NCI-H2196 (cell line): ENCODE measurements around the gene GOLPH3.
"Not testable (repeated sequence)": the region's sequence is repeated elsewhere in the genome, so short reads cannot be mapped to it uniquely, and the experiment has no call there.

Experiments
- DNase-seq: peaks from one replicate; lab custom pipeline; 2025; ENCODE audit not compliant: unreplicated experiment; lab: John Stamatoyannopoulos, UW

Gene GOLPH3

DNA sequence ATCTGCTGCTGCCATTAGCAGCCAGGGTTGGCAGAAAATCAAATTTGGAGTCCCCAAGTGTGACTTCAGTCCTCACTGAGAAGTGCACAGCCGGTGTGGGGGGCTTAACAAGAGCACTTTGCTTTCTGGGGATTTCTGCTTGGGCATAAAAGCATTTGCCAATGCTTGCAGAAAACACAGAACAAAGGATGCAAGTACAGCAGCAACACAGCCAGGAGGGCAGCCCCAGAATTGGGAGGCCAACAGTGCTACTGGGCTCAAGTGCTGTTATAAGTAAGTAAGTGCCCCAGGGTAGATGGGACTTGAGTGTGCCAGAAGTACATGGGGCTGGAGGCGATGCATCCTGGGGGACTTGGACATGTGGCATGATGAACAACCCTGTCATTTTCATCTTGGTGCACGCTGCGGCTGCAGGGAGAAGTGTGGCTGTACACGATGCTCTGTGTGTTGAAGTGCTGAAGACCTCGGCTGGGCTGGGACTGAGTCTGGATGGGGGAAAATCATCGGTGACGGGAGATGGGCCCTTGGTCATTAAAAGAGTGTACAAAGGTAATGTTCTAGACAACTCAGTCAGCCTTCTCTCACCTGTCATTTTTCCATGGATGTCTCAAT, 73.3 kb downstream of the GOLPH3 start:
- no peak for DNase-seq

DNA sequence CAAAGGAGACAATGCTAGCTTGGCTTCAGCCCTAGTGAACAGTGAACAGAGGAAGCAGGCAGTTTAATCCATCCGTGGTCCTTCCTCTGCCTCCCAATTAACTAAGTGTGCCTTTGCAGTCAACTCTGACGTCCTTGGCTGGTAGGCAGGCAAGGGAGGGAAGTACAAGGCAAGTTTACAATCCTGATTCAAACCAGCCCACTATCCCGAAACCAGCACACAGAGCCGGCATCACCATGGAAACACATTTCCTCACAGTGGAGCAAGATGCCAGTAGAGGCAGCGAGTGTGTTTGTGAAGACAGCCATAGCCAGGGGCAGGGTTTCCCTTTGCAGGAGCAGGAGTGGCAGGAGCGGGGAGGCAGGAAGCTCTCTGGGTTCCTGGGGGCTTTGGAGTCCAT, 73.9 kb downstream of the GOLPH3 start:
- no peak for DNase-seq

DNA sequence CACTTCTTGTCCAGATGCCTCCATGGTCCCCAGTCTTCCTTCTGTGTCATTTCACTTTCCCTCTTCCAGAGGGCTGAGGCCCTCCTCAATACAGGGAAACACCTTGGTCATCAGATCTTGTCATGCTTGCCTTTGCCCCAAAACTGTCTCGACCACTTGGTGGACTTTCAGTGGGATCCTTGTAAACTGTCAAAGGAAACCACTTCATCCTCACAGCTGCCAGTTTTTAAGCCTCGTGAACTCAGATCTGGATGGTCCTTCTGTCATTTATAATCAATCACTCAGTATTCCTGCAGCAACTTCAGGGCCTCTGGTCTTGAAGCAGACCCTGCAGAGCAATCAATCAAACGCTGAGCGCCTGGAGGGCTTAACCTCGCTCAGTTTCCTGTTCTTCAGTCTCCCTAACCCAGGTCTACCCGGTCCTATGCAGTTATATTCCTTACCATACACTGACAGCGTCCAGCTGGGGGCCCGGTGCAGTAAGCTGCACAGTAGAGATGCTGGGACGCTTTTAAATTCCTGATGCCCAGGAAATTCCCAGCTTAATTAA, 74.6 kb downstream of the GOLPH3 start:
- DNase-seq, result no peak

GRCh38 chr5:32098890-32099310, 75.2 kb downstream of the GOLPH3 start:
- no peak for DNase-seq

DNA sequence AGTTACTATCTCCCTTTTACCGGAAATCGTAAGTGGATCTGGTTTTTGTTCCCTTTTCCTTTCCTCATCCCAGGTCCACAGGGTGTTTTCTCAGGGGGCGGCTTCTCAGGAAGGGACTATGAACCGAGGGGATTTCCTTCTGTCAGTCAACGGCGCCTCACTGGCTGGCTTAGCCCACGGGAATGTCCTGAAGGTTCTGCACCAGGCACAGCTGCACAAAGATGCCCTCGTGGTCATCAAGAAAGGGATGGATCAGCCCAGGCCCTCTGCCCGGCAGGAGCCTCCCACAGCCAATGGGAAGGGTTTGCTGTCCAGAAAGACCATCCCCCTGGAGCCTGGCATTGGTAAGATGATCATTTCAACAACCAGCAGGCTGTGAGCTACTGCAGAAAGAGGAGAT, 75.8 kb downstream of the GOLPH3 start:
- DNase-seq, result no peak

GRCh38 chr5:32096891-32097595, 77.1 kb downstream of the GOLPH3 start:
- DNase-seq, result no peak

GRCh38 chr5:32095261-32095671, 78.9 kb downstream of the GOLPH3 start:
- DNase-seq, result no peak

DNA sequence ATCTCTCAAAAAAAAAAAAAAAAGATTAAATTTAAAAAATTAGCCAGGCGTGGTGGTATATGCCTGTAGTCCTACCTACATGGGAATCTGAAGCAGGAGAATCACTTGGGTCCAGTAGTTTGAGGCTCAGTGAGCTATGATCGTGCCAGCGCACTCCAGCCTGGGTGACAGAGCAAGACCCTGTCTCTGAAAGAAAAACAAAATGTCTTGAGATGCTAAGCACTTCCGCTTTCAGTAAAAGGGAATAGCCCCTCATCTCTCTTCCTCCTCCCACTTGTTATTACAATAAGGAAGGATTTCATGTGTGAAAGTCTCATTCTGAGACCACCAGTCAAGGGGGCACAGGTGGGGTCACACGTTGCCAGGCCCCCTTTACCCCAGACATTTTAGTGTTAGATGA, 79.4 kb downstream of the GOLPH3 start:
- DNase-seq, result no peak

- peak; percentile 86 for DNase-seq
These were observed 80.9 kb downstream of the GOLPH3 start for GRCh38 chr5:32092938-32093812.

DNA sequence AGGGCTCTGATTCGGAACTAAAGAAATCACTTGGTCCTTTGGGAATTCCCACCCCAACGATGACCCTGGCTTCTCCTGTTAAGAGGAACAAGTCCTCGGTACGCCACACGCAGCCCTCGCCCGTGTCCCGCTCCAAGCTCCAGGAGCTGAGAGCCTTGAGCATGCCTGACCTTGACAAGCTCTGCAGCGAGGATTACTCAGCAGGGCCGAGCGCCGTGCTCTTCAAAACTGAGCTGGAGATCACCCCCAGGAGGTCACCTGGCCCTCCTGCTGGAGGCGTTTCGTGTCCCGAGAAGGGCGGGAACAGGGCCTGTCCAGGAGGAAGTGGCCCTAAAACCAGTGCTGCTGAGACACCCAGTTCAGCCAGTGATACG, 83.4 kb downstream of the GOLPH3 start:
- DNase-seq, result no peak

DNA sequence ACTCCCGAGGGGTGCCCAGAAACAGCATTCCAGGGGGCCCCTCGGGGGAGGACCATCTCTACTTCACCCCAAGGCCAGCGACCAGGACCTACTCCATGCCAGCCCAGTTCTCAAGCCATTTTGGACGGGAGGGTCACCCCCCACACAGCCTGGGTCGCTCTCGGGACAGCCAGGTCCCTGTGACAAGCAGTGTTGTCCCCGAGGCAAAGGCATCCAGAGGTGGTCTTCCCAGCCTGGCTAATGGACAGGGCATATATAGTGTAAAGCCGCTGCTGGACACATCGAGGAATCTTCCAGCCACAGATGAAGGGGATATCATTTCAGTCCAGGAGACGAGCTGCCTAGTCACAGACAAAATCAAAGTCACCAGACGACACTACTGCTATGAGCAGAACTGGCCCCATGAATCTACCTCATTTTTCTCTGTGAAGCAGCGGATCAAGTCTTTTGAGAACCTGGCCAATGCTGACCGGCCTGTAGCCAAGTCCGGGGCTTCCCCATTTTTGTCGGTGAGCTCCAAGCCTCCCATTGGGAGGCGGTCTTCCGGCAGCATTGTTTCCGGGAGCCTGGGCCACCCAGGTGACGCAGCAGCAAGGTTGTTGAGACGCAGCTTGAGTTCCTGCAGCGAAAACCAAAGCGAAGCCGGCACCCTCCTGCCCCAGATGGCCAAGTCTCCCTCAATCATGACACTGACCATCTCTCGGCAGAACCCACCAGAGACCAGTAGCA, 83.9 kb downstream of the GOLPH3 start:
- DNase-seq, result no peak

DNA sequence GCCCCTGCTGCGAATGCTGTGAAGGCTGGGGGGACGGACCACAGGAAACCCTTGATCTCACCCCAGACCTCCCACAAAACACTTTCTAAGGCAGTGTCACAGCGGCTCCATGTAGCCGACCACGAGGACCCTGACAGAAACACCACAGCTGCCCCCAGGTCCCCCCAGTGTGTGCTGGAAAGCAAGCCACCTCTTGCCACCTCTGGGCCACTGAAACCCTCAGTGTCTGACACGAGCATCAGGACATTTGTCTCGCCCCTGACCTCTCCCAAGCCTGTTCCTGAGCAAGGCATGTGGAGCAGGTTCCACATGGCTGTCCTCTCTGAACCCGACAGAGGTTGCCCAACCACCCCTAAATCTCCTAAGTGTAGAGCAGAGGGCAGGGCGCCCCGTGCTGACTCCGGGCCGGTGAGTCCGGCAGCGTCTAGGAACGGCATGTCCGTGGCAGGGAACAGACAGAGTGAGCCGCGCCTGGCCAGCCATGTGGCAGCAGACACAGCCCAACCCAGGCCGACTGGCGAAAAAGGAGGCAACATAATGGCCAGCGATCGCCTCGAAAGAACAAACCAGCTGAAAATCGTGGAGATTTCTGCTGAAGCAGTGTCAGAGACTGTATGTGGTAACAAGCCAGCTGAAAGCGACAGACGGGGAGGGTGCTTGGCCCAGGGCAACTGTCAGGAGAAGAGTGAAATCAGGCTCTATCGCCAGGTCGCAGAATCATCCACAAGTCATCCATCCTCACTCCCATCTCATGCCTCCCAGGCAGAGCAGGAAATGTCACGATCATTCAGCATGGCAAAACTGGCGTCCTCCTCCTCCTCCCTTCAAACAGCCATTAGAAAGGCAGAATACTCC, 84.7 kb downstream of the GOLPH3 start:
- no peak for DNase-seq

DNA sequence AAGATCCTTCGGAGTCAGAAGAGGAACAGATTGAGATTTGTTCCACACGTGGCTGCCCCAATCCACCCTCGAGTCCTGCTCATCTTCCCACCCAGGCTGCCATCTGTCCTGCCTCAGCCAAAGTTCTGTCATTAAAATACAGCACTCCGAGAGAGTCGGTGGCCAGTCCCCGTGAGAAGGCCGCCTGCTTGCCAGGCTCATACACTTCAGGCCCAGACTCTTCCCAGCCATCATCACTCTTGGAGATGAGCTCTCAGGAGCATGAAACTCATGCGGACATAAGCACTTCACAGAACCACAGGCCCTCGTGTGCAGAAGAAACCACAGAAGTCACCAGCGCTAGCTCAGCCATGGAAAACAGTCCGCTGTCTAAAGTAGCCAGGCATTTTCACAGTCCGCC, 85.9 kb downstream of the GOLPH3 start:
- DNase-seq, result no peak

GRCh38 chr5:32087086-32088082, 86.7 kb downstream of the GOLPH3 start:
- DNase-seq, result no peak

- DNase-seq, result no peak
These were observed 90.1 kb downstream of the GOLPH3 start for GRCh38 chr5:32083981-32084430.

GRCh38 chr5:32082701-32083100, 91.4 kb downstream of the GOLPH3 start:
- no peak for DNase-seq

DNA sequence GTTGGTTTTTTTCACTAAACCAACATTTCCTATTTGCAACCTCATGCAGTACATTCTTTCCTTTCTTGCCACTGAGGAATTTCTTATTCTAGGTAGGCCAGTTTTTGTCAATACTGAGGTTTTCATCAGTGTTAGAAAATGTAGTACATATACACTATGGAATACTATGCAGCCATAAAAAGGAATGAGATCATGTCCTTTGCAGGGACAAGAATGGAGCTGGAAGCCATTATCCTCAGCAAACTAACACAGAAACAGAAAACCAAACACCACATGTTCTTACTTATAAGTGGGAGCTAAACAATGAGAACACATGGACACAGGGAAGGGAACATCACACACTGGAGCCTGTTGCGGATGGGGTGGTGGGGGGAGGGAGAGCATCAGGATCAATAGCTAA, 93.6 kb downstream of the GOLPH3 start:
- not testable (repeated sequence) for DNase-seq

DNA sequence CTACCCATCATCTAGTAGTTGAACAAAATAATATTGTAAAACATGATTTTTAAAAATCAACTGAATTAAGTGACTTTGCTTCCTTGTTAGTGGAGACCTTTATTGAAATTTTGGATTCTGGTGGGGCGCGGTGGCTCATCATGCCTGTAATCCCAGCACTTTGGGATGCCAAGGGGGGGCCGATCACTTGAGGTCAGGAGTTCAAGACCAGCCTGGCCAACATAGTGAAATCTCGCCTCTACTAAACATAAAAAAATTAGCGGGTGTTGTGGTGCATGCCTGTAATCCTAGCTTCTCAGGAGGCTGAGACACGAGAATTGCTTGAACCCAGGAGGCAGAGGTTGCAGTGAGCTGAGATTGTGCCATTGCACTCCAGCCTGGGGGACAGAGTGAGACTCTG, 95.3 kb downstream of the GOLPH3 start:
- DNase-seq, result not testable (repeated sequence)
